Natural killer cell (primary cell): ENCODE results near the gene CTNNA3. TPM values are rescaled to one million over a fixed set of nuclear protein-coding genes. Genes with fewer than 3 reads are reported as not detected.

Experiments used
- ATAC-seq, 3 donors: fragments of 150-1000 bp in 2 of 3; fragments of 200-7000 bp in 1 of 3; cut with Tn5 transposase; 1 replicate in 1 of 3; 2 replicates in 2 of 3; pipeline ENCODE4 v1.10.0; 2021; ENCODE audit warnings: mild to moderate bottlenecking in 2 of 3, moderate library complexity in 2 of 3
- DNase-seq, 2 donors: peaks; one replicate each; pipeline versions ENCODE4 v3.0.0 to v3.0.0-alpha.2; 2013 to 2021; ENCODE audit warnings: mixed read lengths in 1 of 2
- H3K27ac ChIP-seq: one replicate; pipeline ENCODE4 v1.5.1; 2013; ENCODE audit warnings: mild to moderate bottlenecking, low read length
- H3K27me3 ChIP-seq: one replicate; pipeline ENCODE4 v1.6.1; 2013; ENCODE audit warnings: low read length; ENCODE audit not compliant: control insufficient read depth, insufficient read depth
- H3K36me3 ChIP-seq: one replicate; pipeline ENCODE4 v1.6.1; 2013; ENCODE audit warnings: low read length; ENCODE audit not compliant: control insufficient read depth, insufficient read depth
- H3K4me1 ChIP-seq: one replicate; pipeline ENCODE4 v1.6.1; 2013; ENCODE audit warnings: low read length; ENCODE audit not compliant: control insufficient read depth, insufficient read depth
- H3K4me3 ChIP-seq: one replicate; pipeline ENCODE4 v1.5.1; 2013; ENCODE audit warnings: low read length
- H3K9me3 ChIP-seq: one replicate; pipeline ENCODE4 v1.6.1; 2013; ENCODE audit warnings: low read length; ENCODE audit not compliant: control insufficient read depth, insufficient read depth
- H3K27ac Mint-ChIP-seq, 2 donors: one replicate each; pipeline ENCODE4 v1.8.0; 2022; ENCODE audit warnings: mild to moderate bottlenecking in 2 of 2, mixed read lengths in 2 of 2, moderate library complexity in 1 of 2
- H3K27me3 Mint-ChIP-seq, 2 donors: one replicate each; pipeline ENCODE4 v1.8.0; 2022; ENCODE audit warnings: low read depth in 2 of 2, mixed read lengths in 2 of 2
- H3K36me3 Mint-ChIP-seq: one replicate; pipeline ENCODE4 v1.8.0; 2022; ENCODE audit warnings: mixed read lengths
- H3K4me1 Mint-ChIP-seq, 2 donors: one replicate each; pipeline ENCODE4 v1.8.0; 2022; ENCODE audit warnings: mixed read lengths in 2 of 2
- H3K4me3 Mint-ChIP-seq: one replicate; pipeline ENCODE4 v1.8.0; 2022; ENCODE audit warnings: mild to moderate bottlenecking, moderate library complexity, mixed read lengths
- H3K9me3 Mint-ChIP-seq, 2 donors: one replicate each; pipeline ENCODE4 v1.8.0; 2022; ENCODE audit warnings: mixed read lengths in 2 of 2
- CTCF ChIP-seq: fragments of 200-600 bp; IDR thresholded peaks from one replicate; pipeline ENCODE4 v1.8.0; 2022; ENCODE audit warnings: antibody characterized with exemption
- WGBS: methylation state at CpG from one replicate; pipeline ENCODE4 v1.1.7; 2013; ENCODE audit warnings: missing lambda C conversion rate; ENCODE audit not compliant: insufficient coverage; 5-methylcytosine and 5-hydroxymethylcytosine counted together
- intact Hi-C: fragments of 100-400 bp; cut with micrococcal nuclease; formaldehyde crosslinking; loops from one replicate; pipeline ENCODE4 v1.14.2; 2022
- total RNA-seq, 4 donors: library from RNA; stranded (reverse); fragments of 120-200 nt in 1 of 4; gene quantifications; one replicate each; pipeline versions ENCODE4 v1.2.3 to v1.2.4, GENCODE V29; 2013 to 2022

CTNNA3 gene
- total RNA-seq, 3 donors from 2014 or later (not counting 1 experiment from before 2014, with no cell fraction given) = not detected

DNA sequence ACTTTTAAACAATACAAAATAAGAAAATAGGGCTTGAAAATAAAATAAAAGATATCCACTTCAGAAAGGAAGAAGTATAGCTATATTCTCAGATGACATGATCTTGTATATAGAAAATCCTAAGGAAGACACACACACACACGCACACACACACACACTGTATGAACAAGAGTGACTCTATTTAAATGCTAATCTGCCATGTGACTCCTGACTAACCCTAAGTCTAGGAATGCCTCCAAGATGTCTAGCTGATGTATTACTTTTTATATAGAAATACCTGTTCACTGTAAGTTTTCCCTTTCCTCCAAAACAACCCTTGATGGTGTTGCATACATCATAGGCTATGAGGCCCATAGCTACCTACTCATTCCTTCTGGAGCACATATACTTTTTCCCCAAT is 943.3 kb downstream of the CTNNA3 start:
- no peak for TF ChIP-seq CTCF
- ATAC-seq (no peak), DNase-seq (no peak)
- no CpG with 5 or more reads among the region's 1 CpG for WGBS
- Mint-ChIP-seq H3K9me3 (peaks cover 6 to 13% of the 10 kb centered on the region in 2 donors), H3K27ac (no peak overlapping the region), H3K36me3 (no peaks in the 10 kb centered on the region), H3K4me1 (no peaks in the 10 kb centered on the region), H3K27me3 (no peaks in the 10 kb centered on the region), H3K4me3 (no peak overlapping the region)
- Histone ChIP-seq H3K4me3 (no peak overlapping the region), H3K27me3 (no peaks in the 10 kb centered on the region), H3K4me1 (no peaks in the 10 kb centered on the region), H3K27ac (no peak overlapping the region), H3K9me3 (no peaks in the 10 kb centered on the region), H3K36me3 (no peaks in the 10 kb centered on the region)
- intact Hi-C loops = no loop called here

GRCh38 chr10:66748217-66748616 is 947.8 kb downstream of the CTNNA3 start:
- H3K27me3 Mint-ChIP-seq = no peaks in the 10 kb centered on the region
- ATAC-seq (no peak), DNase-seq (no peak)
- no peaks in the 10 kb centered on the region for H3K27me3 ChIP-seq
- WGBS = 93% methylated on average over 1 of the region's 1 CpG
- no peak for TF ChIP-seq CTCF
- H3K9me3 Mint-ChIP-seq = peaks cover 6 to 13% of the 10 kb centered on the region in 2 donors
- H3K27ac ChIP-seq = no peak overlapping the region
- H3K27ac Mint-ChIP-seq = no peak overlapping the region
- H3K9me3 ChIP-seq = no peaks in the 10 kb centered on the region
- peaks cover 4% of the 10 kb centered on the region for H3K36me3 Mint-ChIP-seq
- H3K4me1 Mint-ChIP-seq = no peaks in the 10 kb centered on the region
- intact Hi-C loops = no loop called here
- H3K36me3 ChIP-seq = no peaks in the 10 kb centered on the region
- no peak overlapping the region for H3K4me3 Mint-ChIP-seq
- H3K4me3 ChIP-seq = no peak overlapping the region
- no peaks in the 10 kb centered on the region for H3K4me1 ChIP-seq

DNA sequence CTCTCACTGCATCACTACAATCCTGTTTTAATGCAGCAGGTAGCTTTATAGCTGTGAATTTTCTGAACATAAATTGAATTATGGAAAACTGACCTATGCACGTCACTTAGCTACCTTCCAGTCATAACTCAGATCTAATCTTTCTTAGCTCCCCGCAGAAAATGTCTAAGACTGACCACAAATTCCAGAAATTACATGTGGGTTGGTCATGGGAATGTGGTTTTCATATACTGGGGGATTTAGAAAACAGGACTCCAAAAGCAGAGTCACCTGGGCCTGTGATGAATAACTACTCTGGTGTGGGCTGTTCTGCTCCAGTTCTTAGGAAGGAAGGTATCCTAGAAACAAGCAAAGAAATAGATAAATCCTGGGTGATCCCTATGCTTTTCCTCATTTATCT is 948.5 kb downstream of the CTNNA3 start:
- TF ChIP-seq CTCF = no peak
- Histone ChIP-seq H3K4me3 (no peak overlapping the region), H3K36me3 (no peaks in the 10 kb centered on the region), H3K4me1 (no peaks in the 10 kb centered on the region), H3K27ac (no peak overlapping the region), H3K9me3 (no peaks in the 10 kb centered on the region), H3K27me3 (no peaks in the 10 kb centered on the region)
- no peak overlapping the region for H3K4me3 Mint-ChIP-seq
- WGBS = no CpG with 5 or more reads among the region's 2 CpGs
- H3K27me3 Mint-ChIP-seq = no peaks in the 10 kb centered on the region
- H3K9me3 Mint-ChIP-seq = peaks cover 10 to 18% of the 10 kb centered on the region in 2 donors
- no peak for ATAC-seq
- H3K4me1 Mint-ChIP-seq = no peaks in the 10 kb centered on the region
- DNase-seq = no peak
- no peak overlapping the region for H3K27ac Mint-ChIP-seq
- intact Hi-C loops = no loop called here
- H3K36me3 Mint-ChIP-seq = peaks cover 12% of the 10 kb centered on the region

DNA sequence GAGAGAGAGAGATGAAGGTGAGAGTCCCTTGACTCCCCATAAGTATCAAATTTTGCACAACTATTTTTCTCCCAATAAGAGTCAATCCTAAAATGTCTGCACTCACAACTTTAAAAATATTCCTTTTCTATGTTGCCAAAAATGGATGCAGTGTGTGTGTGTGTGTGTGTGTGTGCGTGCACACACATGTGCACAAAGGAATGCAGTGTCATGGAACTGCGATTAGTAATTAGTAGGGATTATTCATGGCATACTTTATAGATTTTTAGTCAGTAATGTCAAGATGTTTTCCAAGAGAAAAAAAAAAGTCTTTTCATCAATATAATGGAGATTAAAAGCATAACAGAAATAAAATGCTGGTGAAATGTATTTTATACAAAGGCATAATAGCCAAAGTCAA is 949.3 kb downstream of the CTNNA3 start:
- no peak overlapping the region for H3K4me3 Mint-ChIP-seq
- 77% methylated on average over 2 of the region's 2 CpGs for WGBS
- no peak for ATAC-seq

More for the DNA sequence above, 949.3 kb downstream of the CTNNA3 start:
- H3K9me3 ChIP-seq = no peaks in the 10 kb centered on the region
- H3K27me3 ChIP-seq = no peaks in the 10 kb centered on the region
- H3K4me1 ChIP-seq = no peaks in the 10 kb centered on the region
- Mint-ChIP-seq H3K4me1 (no peaks in the 10 kb centered on the region), H3K27ac (no peak overlapping the region), H3K9me3 (peaks cover 10 to 18% of the 10 kb centered on the region in 2 donors), H3K27me3 (no peaks in the 10 kb centered on the region), H3K36me3 (peaks cover 14% of the 10 kb centered on the region)
- no peak overlapping the region for H3K27ac ChIP-seq
- intact Hi-C loops = no loop called here
- no peak overlapping the region for H3K4me3 ChIP-seq
- TF ChIP-seq CTCF = no peak
- no peaks in the 10 kb centered on the region for H3K36me3 ChIP-seq
- no peak for DNase-seq
